ENCODE data around the gene DNAH6.

Gene DNAH6

GRCh38 chr2:84636080-84636971 is 120.0 kb downstream of the DNAH6 start:
- DNase-seq: no peak

DNA sequence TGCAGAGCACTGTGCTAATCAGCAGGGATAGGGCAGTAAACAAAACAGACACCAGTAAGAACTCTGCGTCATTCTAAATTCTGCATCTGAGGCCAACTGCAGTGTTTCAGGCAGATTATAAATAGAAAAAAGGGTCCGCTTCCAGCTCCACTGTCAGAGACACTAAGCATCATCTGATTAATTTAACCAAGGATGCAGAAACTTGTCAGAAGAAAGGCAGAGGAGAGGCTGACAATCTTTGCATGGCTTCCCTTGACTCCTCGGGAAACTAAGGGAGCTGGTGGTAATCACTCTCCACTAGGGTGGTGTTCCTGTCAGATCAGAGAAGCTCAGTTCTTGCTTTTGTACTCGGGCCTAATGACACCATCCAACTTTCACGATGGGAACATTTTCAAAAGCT is 123.5 kb downstream of the DNAH6 start:
- DNase-seq: no peak

DNA sequence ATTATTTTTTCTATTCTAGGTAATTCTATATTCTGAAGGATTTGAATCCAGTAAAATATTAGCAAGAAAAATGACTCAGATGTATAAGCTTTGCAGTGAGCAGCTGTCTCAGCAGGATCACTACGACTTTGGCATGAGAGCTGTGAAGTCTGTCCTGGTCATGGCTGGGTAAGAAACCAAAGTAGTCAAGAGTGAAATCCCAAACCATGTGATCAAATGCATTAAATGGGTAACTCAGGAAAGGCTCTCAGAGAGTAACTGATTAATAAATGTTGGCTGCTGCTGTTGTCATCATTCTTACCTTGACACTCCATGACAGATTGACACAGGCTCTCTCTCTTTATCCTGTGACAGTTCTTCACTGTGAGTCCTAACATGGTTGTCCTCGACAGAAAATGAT is 124.1 kb downstream of the DNAH6 start:
- no peak for DNase-seq

GRCh38 chr2:84641021-84641420 is 124.7 kb downstream of the DNAH6 start:
- no peak for DNase-seq

GRCh38 chr2:84643991-84644390 is 127.7 kb downstream of the DNAH6 start:
- DNase-seq: no peak

DNA sequence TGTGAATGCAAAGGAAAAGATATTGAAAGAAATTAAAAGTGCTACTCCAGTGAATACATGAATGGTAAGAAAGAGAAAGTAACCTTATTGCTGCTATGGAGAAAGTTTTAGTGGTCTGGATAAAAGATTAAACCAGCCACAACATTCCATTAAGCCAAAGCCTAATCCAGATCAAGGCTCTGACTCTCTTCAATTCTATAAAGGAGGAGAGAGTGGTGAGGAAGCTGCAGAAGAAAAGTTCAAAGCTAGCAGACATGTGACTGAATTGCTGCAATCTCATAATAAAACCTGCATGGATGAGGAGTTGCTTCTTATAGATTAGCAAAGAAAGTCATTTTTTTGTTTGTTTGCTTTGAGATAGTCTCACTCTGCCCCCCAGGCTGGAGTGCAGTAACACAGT is 130.2 kb downstream of the DNAH6 start:
- no peak for DNase-seq

GRCh38 chr2:84647267-84647666 is 131.0 kb downstream of the DNAH6 start:
- no peak for DNase-seq

DNA sequence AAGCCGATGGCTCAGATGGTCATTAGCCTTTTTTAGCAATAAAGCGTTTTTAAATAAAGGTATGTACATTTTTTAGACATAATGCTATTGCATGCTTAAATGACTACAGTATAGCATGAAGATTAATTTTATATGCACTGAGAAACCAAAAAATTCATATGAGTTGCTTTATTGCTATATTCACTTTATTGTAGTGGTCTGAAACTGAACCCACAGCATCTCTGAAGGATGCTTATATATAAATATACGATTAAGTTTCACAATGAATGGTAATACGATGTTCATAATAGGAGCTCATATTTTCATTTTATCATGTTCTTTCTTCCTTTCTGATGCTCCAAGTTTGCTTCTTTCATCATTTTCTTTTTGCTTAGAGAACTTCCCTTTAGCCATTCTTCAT is 132.8 kb downstream of the DNAH6 start:
- no peak for DNase-seq

- no peak for DNase-seq
These were observed 133.3 kb downstream of the DNAH6 start for GRCh38 chr2:84649487-84650142.

GRCh38 chr2:84652431-84652830 is 136.1 kb downstream of the DNAH6 start:
- DNase-seq: no peak

DNA sequence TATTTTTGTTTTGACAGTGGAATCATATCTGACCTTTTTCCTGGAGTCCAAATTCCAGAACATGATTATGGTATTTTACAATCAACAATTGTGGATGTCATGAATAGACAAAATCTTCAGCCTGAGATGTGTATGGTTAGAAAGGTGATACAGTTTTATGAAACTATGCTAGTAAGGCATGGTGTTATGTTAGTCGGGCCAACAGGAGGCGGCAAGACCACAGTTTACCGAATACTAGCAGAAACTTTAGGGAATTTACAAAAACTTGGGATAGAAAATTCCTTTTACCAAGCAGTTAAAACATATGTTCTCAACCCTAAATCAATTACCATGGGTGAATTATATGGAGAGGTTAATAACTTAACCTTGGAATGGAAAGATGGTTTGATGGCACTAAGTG is 137.0 kb downstream of the DNAH6 start:
- no peak for DNase-seq

DNA sequence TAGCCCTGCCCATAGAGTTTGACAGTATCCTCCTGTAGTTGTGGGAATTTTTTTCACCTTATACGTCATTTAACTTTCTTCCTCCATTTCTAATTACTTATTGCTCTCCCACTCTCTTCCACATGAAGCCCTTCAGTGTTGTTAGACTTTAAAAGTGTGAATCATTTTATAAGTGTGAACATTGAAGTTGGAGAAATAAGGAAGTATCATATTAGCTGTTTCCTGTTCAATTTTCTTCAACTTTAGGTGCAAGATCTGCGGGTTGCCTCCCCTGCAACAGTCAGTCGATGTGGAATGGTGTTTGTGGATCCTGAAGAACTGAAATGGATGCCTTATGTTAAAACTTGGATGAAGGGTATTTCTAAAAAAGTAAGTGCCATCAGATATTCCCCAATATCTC is 138.1 kb downstream of the DNAH6 start:
- no peak for DNase-seq

DNA sequence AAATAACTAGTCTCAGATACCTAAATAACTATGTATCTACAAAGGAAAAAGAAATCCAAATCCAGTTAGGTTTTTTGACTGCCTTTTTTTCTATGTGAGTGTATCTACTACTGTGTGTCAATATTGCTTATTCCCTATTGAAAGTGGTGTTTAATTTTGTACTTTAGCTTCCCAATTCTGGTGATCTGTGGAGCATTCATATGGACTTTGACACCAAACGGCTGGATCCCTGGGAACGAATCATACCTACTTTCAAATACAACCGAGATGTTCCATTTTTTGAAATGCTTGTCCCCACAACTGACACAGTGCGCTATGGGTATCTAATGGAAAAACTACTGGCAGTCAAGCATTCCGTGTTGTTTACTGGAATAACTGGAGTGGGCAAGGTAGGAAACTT is 152.8 kb downstream of the DNAH6 start:
- DNase-seq: no peak

- no peak for DNase-seq
These were observed 157.8 kb downstream of the DNAH6 start for GRCh38 chr2:84674099-84674498.

GRCh38 chr2:84674586-84674985 is 158.3 kb downstream of the DNAH6 start:
- no peak for DNase-seq

GRCh38 chr2:84676295-84676694 is 160.0 kb downstream of the DNAH6 start:
- no peak for DNase-seq

DNA sequence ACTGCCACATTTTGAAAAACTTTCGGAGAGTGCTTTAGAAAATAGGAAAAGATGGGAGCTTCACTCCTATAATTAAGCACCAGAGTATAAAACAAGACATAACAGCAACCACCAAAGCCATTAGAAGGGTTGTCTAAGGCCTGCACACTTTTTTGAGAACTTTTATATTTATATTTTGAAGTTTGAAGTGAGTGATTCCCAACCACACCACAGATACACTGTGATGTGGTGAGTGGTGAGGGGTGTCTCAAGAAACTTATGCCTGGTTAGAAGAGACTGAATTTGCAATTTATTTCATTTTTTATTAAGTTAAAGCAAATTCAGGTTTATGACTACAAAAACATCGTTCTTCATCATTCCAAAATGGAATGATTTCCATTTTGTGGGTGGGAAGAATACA is 161.9 kb downstream of the DNAH6 start:
- no peak for DNase-seq

- DNase-seq: no peak
These were observed 170.6 kb downstream of the DNAH6 start for GRCh38 chr2:84686783-84687476.

DNA sequence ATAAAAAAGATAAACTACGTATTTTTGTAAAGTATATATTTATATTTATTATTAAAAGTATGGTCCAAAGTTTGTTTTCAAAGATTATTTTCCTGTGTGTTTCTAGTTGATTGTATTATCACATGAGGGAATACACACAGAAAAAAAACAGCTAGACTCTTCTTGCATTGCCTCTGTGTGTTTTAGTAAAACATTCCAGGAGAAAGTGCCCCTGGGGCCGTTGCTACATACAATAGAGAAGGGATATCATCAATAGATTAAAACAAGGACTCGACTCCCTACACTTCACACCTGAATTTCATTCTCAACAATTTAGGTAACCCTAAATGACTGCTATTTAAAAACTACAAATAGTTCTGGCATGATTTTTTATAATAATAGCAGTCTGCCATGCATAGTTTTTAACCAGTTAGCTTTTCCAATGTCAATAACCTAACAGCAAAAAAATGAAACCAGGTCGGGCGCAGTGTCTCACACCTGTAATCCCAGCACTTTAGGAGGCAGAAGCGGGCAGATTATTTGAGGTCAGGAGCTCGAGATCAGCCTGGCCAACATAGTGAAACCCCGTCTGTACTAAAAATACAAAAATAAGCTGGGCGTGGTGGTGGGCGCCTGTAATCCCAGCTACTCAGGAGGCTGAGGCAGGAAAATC is 171.3 kb downstream of the DNAH6 start:
- DNase-seq: no peak

- DNase-seq: no peak
These were observed 173.9 kb downstream of the DNAH6 start for GRCh38 chr2:84690225-84690624.

GRCh38 chr2:84694088-84694622 is 177.9 kb downstream of the DNAH6 start:
- DNase-seq: no peak

DNA sequence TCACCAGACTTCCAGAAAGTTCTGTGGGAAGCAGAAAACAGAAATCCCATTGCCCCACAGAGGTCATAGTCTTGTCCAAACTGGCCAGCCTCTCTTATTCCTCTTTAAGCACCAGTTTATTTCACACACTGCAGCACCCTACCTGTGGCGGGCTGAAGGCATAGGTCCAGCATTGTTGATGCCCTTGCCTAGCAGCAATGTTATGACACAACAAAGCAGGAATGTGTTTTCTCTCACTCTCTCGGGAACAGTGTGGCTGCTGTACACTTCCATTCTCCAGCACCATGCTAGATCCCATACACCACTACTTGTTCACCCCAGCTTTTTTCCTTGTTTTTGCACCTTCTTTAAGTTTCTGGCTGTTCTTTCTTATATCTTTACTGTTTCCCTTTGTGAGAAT is 181.6 kb downstream of the DNAH6 start:
- DNase-seq: no peak

DNA sequence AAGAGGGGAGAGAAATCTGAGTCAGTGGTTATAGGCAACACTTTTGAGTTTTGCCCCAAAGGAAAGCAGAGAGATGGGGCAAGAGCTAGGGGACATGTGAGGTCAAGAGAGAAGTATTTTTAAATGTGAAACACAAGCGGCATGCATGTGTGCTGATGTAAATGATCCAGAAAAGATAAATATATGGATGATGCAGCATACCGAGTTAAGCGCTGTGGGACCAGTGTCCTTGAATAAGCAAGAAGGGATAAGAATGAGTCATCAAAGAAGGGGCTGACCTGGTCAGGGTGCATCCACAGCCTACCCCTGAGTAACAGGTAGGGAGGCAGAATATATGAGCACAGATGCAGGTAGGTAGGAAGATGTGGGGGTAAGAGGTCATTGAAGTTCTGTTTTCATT is 183.7 kb downstream of the DNAH6 start:
- no peak for DNase-seq
